Natural killer cell (primary cell): ENCODE data around the gene PRCD. TPM values are rescaled to one million over a fixed set of nuclear protein-coding genes. Genes with fewer than 3 reads are reported as not detected.
A peak's percentile ranks its signal among the peaks of the same experiment; 100 is the strongest.
"Not testable (repeated sequence)": the region's sequence is repeated elsewhere in the genome, so short reads cannot be mapped to it uniquely, and the experiment has no call there.

ENCODE experiments used
- ATAC-seq, 3 donors: fragments of 150-1000 bp in 2 of 3; fragments of 200-7000 bp in 1 of 3; cut with Tn5 transposase; 1 replicate in 1 of 3; 2 replicates in 2 of 3; pipeline ENCODE4 v1.10.0; 2021; ENCODE audit warnings: mild to moderate bottlenecking in 2 of 3, moderate library complexity in 2 of 3
- DNase-seq, 2 donors: peaks; one replicate each; pipeline versions ENCODE4 v3.0.0 to v3.0.0-alpha.2; 2013 to 2021; ENCODE audit warnings: mixed read lengths in 1 of 2
- H3K27ac ChIP-seq: one replicate; pipeline ENCODE4 v1.5.1; 2013; ENCODE audit warnings: mild to moderate bottlenecking, low read length
- H3K27me3 ChIP-seq: one replicate; pipeline ENCODE4 v1.6.1; 2013; ENCODE audit warnings: low read length; ENCODE audit not compliant: control insufficient read depth, insufficient read depth
- H3K36me3 ChIP-seq: one replicate; pipeline ENCODE4 v1.6.1; 2013; ENCODE audit warnings: low read length; ENCODE audit not compliant: control insufficient read depth, insufficient read depth
- H3K4me1 ChIP-seq: one replicate; pipeline ENCODE4 v1.6.1; 2013; ENCODE audit warnings: low read length; ENCODE audit not compliant: control insufficient read depth, insufficient read depth
- H3K4me3 ChIP-seq: one replicate; pipeline ENCODE4 v1.5.1; 2013; ENCODE audit warnings: low read length
- H3K9me3 ChIP-seq: one replicate; pipeline ENCODE4 v1.6.1; 2013; ENCODE audit warnings: low read length; ENCODE audit not compliant: control insufficient read depth, insufficient read depth
- H3K27ac Mint-ChIP-seq, 2 donors: one replicate each; pipeline ENCODE4 v1.8.0; 2022; ENCODE audit warnings: mild to moderate bottlenecking in 2 of 2, mixed read lengths in 2 of 2, moderate library complexity in 1 of 2
- H3K27me3 Mint-ChIP-seq, 2 donors: one replicate each; pipeline ENCODE4 v1.8.0; 2022; ENCODE audit warnings: low read depth in 2 of 2, mixed read lengths in 2 of 2
- H3K36me3 Mint-ChIP-seq: one replicate; pipeline ENCODE4 v1.8.0; 2022; ENCODE audit warnings: mixed read lengths
- H3K4me1 Mint-ChIP-seq, 2 donors: one replicate each; pipeline ENCODE4 v1.8.0; 2022; ENCODE audit warnings: mixed read lengths in 2 of 2
- H3K4me3 Mint-ChIP-seq: one replicate; pipeline ENCODE4 v1.8.0; 2022; ENCODE audit warnings: mild to moderate bottlenecking, moderate library complexity, mixed read lengths
- H3K9me3 Mint-ChIP-seq, 2 donors: one replicate each; pipeline ENCODE4 v1.8.0; 2022; ENCODE audit warnings: mixed read lengths in 2 of 2
- WGBS: methylation state at CpG from one replicate; pipeline ENCODE4 v1.1.7; 2013; ENCODE audit warnings: missing lambda C conversion rate; ENCODE audit not compliant: insufficient coverage; 5-methylcytosine and 5-hydroxymethylcytosine counted together
- intact Hi-C: fragments of 100-400 bp; cut with micrococcal nuclease; formaldehyde crosslinking; loops from one replicate; pipeline ENCODE4 v1.14.2; 2022
- total RNA-seq, 4 donors: library from RNA; stranded (reverse); fragments of 120-200 nt in 1 of 4; gene quantifications; one replicate each; pipeline versions ENCODE4 v1.2.3 to v1.2.4, GENCODE V29; 2013 to 2022
- TF ChIP-seq, protein P1 (sequence below): fragments of 200-600 bp; IDR thresholded peaks from one replicate; pipeline ENCODE4 v1.8.0; 2022; ENCODE audit warnings: antibody characterized with exemption

Gene PRCD
- total RNA-seq, 3 donors from 2014 or later (not counting 1 experiment from before 2014, with no cell fraction given), result 0.77 to 1.1 (median 0.82) TPM

DNA sequence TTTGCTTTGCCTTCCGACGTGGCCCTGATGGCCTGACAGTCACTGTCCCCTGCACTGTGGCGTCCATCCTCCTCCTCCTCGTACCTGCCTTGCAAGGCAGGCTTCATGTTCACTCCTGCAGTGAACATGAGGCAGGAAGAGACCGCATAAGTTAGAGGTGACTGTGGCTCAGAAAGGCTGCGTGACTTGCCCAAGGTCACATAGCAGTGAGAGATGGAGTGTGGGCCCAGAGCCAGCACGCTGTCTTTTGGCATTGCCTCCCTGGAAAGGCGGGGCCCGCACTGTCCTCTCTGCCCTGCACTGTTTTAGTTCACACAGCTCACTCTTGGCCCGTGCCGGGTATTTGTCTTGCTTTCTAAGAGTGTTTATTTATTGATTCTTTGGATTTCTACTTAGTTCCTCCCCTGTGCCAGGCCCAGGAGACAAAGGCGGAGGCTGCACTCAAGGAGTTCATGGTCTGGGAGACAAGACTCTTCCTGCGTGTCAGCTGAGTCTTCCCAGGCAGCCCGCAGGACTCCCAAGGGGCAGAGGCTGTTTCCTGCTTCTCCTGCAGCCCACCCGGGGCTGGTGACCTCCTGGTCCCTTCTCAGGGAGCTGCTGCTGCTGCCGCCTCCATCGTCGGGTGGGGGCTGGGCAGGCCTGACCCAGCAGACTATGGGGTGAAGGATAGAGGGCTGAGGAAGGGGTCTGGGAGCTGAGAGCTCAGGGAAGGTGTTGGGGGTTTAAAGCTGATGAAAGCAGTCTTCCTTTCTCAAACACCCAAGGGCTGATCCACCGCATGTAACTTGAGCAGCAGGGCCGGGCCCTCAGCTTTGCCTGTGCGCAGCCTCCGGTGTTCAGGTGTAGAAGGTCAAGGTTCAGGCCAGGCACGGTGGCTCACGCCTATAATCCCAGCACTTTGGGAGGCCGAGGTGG is 15.0 kb upstream of the PRCD start:
- Mint-ChIP-seq H3K9me3 (no peaks in the 10 kb centered on the region), H3K27ac (peak overlapping the region; percentile 11 to 48), H3K4me1 (peaks cover 25 to 43% of the 10 kb centered on the region in 2 donors), H3K4me3 (no peak overlapping the region), H3K27me3 (no peaks in the 10 kb centered on the region), H3K36me3 (no peaks in the 10 kb centered on the region)
- no peak overlapping the region for H3K27ac ChIP-seq
- no peaks in the 10 kb centered on the region for H3K9me3 ChIP-seq
- H3K27me3 ChIP-seq, result no peaks in the 10 kb centered on the region
- TF ChIP-seq, protein P1, sequence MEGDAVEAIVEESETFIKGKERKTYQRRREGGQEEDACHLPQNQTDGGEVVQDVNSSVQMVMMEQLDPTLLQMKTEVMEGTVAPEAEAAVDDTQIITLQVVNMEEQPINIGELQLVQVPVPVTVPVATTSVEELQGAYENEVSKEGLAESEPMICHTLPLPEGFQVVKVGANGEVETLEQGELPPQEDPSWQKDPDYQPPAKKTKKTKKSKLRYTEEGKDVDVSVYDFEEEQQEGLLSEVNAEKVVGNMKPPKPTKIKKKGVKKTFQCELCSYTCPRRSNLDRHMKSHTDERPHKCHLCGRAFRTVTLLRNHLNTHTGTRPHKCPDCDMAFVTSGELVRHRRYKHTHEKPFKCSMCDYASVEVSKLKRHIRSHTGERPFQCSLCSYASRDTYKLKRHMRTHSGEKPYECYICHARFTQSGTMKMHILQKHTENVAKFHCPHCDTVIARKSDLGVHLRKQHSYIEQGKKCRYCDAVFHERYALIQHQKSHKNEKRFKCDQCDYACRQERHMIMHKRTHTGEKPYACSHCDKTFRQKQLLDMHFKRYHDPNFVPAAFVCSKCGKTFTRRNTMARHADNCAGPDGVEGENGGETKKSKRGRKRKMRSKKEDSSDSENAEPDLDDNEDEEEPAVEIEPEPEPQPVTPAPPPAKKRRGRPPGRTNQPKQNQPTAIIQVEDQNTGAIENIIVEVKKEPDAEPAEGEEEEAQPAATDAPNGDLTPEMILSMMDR, result no peak
- no peaks in the 10 kb centered on the region for H3K36me3 ChIP-seq
- intact Hi-C loops, result no loop called here
- H3K4me1 ChIP-seq, result peaks cover 41% of the 10 kb centered on the region
- ATAC-seq (no peak), DNase-seq (no peak)
- 73% methylated on average over 25 of the region's 25 CpGs for WGBS
- no peak overlapping the region for H3K4me3 ChIP-seq

DNA sequence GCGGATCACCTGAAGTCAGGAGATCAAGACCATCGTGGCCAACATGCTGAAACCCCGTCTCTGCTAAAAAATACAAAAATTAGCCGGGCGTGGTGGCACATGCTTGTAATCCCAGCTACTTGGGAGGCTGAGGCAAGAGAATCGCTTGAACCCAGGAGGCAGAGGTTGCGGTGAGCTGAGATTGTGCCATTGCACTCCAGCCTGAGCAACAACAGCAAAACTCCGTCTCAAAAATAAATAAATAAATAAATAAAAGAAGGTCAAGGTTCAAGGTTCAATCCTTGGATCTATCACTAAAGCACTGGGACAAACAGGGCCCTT is 14.4 kb upstream of the PRCD start:
- H3K36me3 Mint-ChIP-seq, ATAC-seq, H3K9me3 Mint-ChIP-seq, H3K27me3 Mint-ChIP-seq, intact Hi-C loops, H3K27ac ChIP-seq, H3K36me3 ChIP-seq, DNase-seq, H3K9me3 ChIP-seq, H3K4me3 ChIP-seq, H3K27ac Mint-ChIP-seq, H3K27me3 ChIP-seq, H3K4me3 Mint-ChIP-seq: not testable (repeated sequence)
- peaks cover 25 to 44% of the 10 kb centered on the region in 2 donors for H3K4me1 Mint-ChIP-seq
- H3K4me1 ChIP-seq, result peaks cover 47% of the 10 kb centered on the region
- WGBS, result 88% methylated on average over 6 of the region's 8 CpGs

DNA sequence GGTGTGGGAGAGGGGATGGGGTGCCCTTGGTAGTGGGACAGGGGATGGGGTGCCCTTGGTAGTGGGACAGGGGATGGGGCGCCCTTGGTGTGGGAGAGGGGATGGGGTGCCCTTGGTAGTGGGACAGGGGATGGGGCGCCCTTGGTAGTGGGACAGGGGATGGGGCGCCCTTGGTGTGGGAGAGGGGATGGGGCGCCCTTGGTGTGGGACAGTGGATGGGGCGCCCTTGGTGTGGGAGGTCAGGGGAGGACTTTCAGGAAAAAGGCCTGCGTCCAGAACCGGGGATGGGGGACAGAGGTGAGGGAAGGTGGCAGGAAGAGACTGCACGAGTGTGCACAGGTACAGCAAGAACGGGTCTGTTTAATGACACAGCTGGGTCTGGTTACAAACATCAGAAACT is 12.8 kb upstream of the PRCD start:
- DNase-seq, H3K36me3 Mint-ChIP-seq, H3K36me3 ChIP-seq, H3K27me3 ChIP-seq, H3K4me3 ChIP-seq, H3K9me3 Mint-ChIP-seq, H3K9me3 ChIP-seq, H3K27me3 Mint-ChIP-seq, intact Hi-C loops, ATAC-seq: not testable (repeated sequence)
- Mint-ChIP-seq H3K4me3 (peak overlapping the region; percentile 14), H3K27ac (peak overlapping the region in 1 of 2 donors; percentile 75), H3K4me1 (peaks cover 25 to 45% of the 10 kb centered on the region in 2 donors)
- Histone ChIP-seq H3K27ac (peak overlapping the region; percentile 83), H3K4me1 (peaks cover 57% of the 10 kb centered on the region)
- WGBS, result 75% methylated on average over 9 of the region's 9 CpGs

DNA sequence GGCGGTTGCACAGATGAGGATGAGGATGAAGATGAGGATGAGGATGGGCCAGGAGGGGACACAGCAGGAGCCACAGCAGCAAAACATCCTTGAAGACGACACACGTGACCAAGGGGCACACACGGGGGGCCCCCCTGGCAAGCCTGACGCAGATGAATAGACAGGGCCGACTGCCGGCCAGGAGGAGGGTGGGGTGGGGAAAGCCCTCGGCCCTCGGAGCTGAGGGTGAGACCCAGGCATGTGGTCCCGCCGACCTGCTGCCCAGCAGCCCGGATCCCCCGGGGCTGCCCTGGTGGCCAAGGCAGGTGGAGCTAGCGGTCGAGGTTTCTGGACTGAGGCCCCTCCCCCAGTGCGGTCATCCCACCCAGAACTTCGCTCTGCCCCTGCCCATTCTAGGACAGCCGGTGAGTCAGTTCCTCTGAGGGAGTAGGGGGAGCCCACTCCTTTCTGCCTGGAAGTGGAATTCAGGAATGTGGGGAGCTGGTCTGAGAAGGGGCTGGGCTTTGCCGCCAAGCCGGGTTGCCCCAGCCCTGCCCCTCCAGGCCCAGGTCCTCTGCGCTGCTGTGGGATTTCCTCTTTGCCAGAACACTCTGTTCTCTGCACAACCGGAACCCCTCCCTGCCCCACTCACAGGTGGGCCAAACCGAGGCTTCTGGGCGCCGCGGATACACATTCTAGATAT is 12.3 kb upstream of the PRCD start:
- no peaks in the 10 kb centered on the region for H3K36me3 ChIP-seq
- Mint-ChIP-seq H3K4me3 (peak overlapping the region; percentile 14), H3K9me3 (no peaks in the 10 kb centered on the region), H3K4me1 (peaks cover 25 to 45% of the 10 kb centered on the region in 2 donors), H3K27me3 (no peaks in the 10 kb centered on the region), H3K36me3 (no peaks in the 10 kb centered on the region), H3K27ac (peak overlapping the region; percentile 0 to 75)
- H3K27ac ChIP-seq, result peak overlapping the region; percentile 83
- 14% methylated on average over 21 of the region's 26 CpGs for WGBS
- peak; percentile 44 to 77 for DNase-seq
- H3K4me3 ChIP-seq, result peak overlapping the region; percentile 36
- peaks cover 57% of the 10 kb centered on the region for H3K4me1 ChIP-seq
- peak; percentile 67 to 71 (median 68) for ATAC-seq
- intact Hi-C loops, result no loop called here
- H3K9me3 ChIP-seq, result no peaks in the 10 kb centered on the region
- no peaks in the 10 kb centered on the region for H3K27me3 ChIP-seq
- TF ChIP-seq, protein P1, result no peak
